HG03442 (cell line): ENCODE results near the gene GOLGA6L10.
"Not testable (repeated sequence)": the region's sequence is repeated elsewhere in the genome, so short reads cannot be mapped to it uniquely, and the experiment has no call there.

Source experiments
- ATAC-seq: cut with Tn5 transposase; IDR thresholded peaks from one replicate; pipeline ENCODE4 v1.9.1; 2021; ENCODE audit warnings: mild to moderate bottlenecking, moderate library complexity; ENCODE audit not compliant: unreplicated experiment

GOLGA6L10 gene

GRCh38 chr15:82301296-82302016 is 47.8 kb downstream of the GOLGA6L10 start:
- no peak for ATAC-seq

GRCh38 chr15:82300883-82301282 is 48.4 kb downstream of the GOLGA6L10 start:
- no peak for ATAC-seq

- not testable (repeated sequence) for ATAC-seq
Observed at GRCh38 chr15:82300326-82300725, 48.9 kb downstream of the GOLGA6L10 start.

GRCh38 chr15:82299511-82299914 is 49.8 kb downstream of the GOLGA6L10 start:
- not testable (repeated sequence) for ATAC-seq

GRCh38 chr15:82298520-82298919 is 50.8 kb downstream of the GOLGA6L10 start:
- ATAC-seq = no peak

- ATAC-seq = no peak
Observed at GRCh38 chr15:82298032-82298431, 51.2 kb downstream of the GOLGA6L10 start.

GRCh38 chr15:82297546-82297945 is 51.7 kb downstream of the GOLGA6L10 start:
- ATAC-seq = no peak

- no peak for ATAC-seq
Observed at GRCh38 chr15:82294061-82294690, 55.1 kb downstream of the GOLGA6L10 start.

- no peak for ATAC-seq
Observed at GRCh38 chr15:82292271-82292670, 57.0 kb downstream of the GOLGA6L10 start.
